Measurements from ENCODE around the gene PEX6. TPM values are rescaled to one million over a fixed set of nuclear protein-coding genes. Genes with fewer than 3 reads are reported as not detected.

Gene PEX6
- total and polyA plus RNA-seq, 2 of the 13 experiments (the other 11 are each of a cell fraction or from before 2014, with no cell fraction given) = 5.1 to 6.7 TPM

DNA sequence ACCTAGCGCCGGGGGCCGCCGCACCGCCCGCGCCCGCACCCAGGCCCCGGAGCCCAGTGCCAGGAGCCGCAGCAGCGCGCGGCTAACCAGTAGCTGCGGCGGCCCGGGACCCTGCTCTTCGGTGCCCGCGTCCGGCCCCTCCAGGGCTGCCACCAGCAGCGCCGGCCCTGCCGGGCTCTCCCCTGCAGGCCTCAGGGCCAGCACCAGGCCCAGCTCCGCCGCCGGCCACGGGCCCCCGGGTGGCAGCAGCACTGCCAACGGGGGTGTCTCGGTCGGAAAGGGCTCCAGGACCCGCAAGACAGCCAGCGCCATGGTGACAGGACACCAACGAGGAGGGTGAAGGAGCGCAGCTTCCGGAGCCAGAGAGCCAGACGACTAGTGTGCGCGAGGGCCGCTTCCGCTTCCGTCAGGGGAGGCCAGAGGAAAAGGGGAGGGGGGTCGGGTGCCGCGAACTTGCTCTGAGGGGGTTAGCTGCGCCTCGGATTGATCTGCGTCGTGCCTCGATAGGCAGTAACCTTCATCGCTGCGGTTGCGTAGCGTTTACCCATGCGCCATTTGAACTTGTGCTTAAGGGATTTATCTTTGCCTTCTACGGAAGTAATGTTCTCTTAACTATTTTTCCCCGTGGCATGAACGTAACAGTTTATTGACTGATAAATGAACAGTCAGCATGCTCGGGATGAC is at the start of gene PEX6 (continued):
- TF ChIP-seq, protein P1, sequence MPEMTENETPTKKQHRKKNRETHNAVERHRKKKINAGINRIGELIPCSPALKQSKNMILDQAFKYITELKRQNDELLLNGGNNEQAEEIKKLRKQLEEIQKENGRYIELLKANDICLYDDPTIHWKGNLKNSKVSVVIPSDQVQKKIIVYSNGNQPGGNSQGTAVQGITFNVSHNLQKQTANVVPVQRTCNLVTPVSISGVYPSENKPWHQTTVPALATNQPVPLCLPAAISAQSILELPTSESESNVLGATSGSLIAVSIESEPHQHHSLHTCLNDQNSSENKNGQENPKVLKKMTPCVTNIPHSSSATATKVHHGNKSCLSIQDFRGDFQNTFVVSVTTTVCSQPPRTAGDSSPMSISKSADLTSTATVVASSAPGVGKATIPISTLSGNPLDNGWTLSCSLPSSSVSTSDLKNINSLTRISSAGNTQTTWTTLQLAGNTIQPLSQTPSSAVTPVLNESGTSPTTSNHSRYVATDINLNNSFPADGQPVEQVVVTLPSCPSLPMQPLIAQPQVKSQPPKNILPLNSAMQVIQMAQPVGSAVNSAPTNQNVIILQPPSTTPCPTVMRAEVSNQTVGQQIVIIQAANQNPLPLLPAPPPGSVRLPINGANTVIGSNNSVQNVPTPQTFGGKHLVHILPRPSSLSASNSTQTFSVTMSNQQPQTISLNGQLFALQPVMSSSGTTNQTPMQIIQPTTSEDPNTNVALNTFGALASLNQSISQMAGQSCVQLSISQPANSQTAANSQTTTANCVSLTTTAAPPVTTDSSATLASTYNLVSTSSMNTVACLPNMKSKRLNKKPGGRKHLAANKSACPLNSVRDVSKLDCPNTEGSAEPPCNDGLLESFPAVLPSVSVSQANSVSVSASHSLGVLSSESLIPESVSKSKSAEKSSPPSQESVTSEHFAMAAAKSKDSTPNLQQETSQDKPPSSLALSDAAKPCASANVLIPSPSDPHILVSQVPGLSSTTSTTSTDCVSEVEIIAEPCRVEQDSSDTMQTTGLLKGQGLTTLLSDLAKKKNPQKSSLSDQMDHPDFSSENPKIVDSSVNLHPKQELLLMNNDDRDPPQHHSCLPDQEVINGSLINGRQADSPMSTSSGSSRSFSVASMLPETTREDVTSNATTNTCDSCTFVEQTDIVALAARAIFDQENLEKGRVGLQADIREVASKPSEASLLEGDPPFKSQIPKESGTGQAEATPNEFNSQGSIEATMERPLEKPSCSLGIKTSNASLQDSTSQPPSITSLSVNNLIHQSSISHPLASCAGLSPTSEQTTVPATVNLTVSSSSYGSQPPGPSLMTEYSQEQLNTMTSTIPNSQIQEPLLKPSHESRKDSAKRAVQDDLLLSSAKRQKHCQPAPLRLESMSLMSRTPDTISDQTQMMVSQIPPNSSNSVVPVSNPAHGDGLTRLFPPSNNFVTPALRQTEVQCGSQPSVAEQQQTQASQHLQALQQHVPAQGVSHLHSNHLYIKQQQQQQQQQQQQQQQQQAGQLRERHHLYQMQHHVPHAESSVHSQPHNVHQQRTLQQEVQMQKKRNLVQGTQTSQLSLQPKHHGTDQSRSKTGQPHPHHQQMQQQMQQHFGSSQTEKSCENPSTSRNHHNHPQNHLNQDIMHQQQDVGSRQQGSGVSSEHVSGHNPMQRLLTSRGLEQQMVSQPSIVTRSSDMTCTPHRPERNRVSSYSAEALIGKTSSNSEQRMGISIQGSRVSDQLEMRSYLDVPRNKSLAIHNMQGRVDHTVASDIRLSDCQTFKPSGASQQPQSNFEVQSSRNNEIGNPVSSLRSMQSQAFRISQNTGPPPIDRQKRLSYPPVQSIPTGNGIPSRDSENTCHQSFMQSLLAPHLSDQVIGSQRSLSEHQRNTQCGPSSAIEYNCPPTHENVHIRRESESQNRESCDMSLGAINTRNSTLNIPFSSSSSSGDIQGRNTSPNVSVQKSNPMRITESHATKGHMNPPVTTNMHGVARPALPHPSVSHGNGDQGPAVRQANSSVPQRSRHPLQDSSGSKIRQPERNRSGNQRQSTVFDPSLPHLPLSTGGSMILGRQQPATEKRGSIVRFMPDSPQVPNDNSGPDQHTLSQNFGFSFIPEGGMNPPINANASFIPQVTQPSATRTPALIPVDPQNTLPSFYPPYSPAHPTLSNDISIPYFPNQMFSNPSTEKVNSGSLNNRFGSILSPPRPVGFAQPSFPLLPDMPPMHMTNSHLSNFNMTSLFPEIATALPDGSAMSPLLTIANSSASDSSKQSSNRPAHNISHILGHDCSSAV (CRISPR knock-in tag; IDR thresholded peaks at IDR 0.05; ENCODE audit: borderline replicate concordance) = no peak
- TF ChIP-seq, protein P2, sequence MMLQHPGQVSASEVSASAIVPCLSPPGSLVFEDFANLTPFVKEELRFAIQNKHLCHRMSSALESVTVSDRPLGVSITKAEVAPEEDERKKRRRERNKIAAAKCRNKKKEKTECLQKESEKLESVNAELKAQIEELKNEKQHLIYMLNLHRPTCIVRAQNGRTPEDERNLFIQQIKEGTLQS (CRISPR knock-in tag; IDR thresholded peaks at IDR 0.05) = peak; percentile 40; the same call in 1 of the 2 replicates
- peak; percentile 49; the same call in 1 of the 2 replicates for TF ChIP-seq ZFP90 (CRISPR knock-in tag; IDR thresholded peaks at IDR 0.05; ENCODE audit: borderline replicate concordance)
- TF ChIP-seq SALL2 (CRISPR knock-in tag; IDR thresholded peaks at IDR 0.05) = no peak
- no peak; the same call in 1 of the 2 replicates for TF ChIP-seq ZNF775 (CRISPR knock-in tag; IDR thresholded peaks at IDR 0.05; ENCODE audit: borderline replicate concordance)
- no peak for TF ChIP-seq ZSCAN30 (CRISPR knock-in tag; IDR thresholded peaks at IDR 0.05)
- TF ChIP-seq, protein P3, sequence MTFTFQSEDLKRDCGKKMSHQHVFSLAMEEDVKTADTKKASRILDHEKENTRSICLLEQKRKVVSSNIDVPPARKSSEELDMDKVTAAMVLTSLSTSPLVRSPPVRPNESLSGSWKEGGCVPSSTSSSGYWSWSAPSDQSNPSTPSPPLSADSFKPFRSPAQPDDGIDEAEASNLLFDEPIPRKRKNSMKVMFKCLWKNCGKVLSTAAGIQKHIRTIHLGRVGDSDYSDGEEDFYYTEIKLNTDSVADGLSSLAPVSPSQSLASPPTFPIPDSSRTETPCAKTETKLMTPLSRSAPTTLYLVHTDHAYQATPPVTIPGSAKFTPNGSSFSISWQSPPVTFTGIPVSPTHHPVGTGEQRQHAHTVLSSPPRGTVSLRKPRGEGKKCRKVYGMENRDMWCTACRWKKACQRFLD (CRISPR knock-in tag; IDR thresholded peaks at IDR 0.05; ENCODE audit: borderline replicate concordance) = no peak
- TF ChIP-seq, protein P4, sequence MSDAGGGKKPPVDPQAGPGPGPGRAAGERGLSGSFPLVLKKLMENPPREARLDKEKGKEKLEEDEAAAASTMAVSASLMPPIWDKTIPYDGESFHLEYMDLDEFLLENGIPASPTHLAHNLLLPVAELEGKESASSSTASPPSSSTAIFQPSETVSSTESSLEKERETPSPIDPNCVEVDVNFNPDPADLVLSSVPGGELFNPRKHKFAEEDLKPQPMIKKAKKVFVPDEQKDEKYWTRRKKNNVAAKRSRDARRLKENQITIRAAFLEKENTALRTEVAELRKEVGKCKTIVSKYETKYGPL (CRISPR knock-in tag; IDR thresholded peaks at IDR 0.05) = no peak; the same call in none of the 2 replicates
- TF ChIP-seq, protein P5, sequence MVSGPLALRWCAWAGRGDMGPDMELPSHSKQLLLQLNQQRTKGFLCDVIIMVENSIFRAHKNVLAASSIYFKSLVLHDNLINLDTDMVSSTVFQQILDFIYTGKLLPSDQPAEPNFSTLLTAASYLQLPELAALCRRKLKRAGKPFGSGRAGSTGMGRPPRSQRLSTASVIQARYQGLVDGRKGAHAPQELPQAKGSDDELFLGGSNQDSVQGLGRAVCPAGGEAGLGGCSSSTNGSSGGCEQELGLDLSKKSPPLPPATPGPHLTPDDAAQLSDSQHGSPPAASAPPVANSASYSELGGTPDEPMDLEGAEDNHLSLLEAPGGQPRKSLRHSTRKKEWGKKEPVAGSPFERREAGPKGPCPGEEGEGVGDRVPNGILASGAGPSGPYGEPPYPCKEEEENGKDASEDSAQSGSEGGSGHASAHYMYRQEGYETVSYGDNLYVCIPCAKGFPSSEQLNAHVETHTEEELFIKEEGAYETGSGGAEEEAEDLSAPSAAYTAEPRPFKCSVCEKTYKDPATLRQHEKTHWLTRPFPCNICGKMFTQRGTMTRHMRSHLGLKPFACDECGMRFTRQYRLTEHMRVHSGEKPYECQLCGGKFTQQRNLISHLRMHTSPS (CRISPR knock-in tag; IDR thresholded peaks at IDR 0.05; ENCODE audit: low read depth) = no peak
- TF ChIP-seq KDM5A (IDR thresholded peaks at IDR 0.05; ENCODE audit: borderline replicate concordance, low read length) = peak; percentile 72
- TF ChIP-seq NFKB2 (CRISPR knock-in tag; IDR thresholded peaks at IDR 0.05; ENCODE audit: borderline replicate concordance) = peak; percentile 74; the same call in 1 of the 2 replicates
- TF ChIP-seq DR1 (CRISPR knock-in tag; IDR thresholded peaks at IDR 0.05) = peak; percentile 72; the same call in 1 of the 2 replicates
- no peak for TF ChIP-seq ATF7 (IDR thresholded peaks at IDR 0.05)
- peak; percentile 72; the same call in 1 of the 2 replicates for TF ChIP-seq ATF7 (CRISPR knock-in tag; IDR thresholded peaks at IDR 0.05)
- no peak for TF ChIP-seq ZNF75D (CRISPR knock-in tag; IDR thresholded peaks at IDR 0.05; ENCODE audit: borderline replicate concordance)

Data from HepG2 (cell line).